ENCODE data around the gene FHIP1B.
"Not testable (repeated sequence)": the region's sequence is repeated elsewhere in the genome, so short reads cannot be mapped to it uniquely, and the experiment has no call there.

Gene FHIP1B

DNA sequence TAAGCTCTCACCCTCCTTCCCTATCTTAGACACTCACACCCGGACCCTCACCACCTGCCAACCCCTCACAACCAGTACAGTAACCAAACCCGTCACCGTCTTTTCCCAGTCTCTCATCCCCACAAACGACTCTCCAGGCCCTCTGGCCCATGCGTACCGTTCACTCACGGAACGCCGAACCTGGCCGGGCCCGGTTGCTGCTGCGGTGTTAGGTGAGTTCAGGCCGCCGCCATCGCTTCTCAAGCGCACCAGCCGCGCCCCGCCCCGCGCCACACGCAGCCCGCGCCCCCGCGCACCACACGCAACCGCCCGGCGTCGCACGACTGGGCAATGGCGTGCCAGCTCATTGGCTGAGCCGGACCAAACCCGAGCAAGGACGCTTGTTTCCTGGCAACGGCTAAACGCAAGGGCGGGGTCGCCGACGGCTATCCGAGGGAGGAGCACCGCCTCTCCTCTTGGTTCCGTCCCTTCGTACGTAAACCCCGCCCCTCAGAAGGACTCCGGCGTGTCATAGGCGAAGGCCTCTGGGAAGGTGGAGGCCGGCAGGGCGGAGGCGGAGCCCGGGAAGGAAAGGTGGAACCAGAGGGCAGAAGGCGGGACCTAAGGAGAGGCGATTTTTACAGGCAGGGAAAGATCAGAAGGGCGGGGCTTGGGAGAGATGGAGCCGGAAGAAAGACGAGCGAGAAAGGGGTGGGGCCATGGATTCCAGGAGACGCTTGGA, at the start of gene FHIP1B:
TSS of gene FHIP1B (minus strand) at position 250 of the 721 bp plus-strand sequence. CDS start 10,120 bp downstream, outside the sequence.
- DNase-seq (ENCODE audit: low spot score): peak; percentile 99

DNA sequence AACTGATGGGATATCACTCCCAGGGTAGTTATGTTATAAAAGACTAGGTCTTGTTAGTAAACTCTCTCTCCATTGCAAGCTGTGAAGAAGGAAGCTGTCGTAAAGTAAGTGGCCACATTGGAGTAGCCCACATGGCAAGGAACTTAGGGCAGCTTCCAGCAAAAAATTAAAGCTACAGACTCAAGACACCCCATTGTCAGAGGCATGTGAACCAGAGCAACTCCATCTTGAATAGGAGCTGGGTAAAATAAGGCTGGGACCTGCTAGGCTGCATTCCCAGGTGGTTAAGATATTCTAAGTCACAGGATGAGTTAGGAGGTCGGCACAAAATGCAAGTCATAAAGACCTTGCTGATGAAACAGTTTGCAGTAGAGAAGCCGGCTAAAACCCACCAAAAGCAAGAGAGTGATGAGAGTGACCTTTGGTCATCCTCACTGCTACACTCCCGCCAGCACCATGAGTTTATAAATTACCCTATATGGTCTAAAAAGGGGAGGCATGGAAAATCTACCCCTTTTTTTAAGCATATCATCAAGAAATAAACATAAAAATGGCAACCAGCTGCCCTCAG, 49.1 kb upstream of the FHIP1B start:
- no peak for DNase-seq (ENCODE audit: low spot score)

DNA sequence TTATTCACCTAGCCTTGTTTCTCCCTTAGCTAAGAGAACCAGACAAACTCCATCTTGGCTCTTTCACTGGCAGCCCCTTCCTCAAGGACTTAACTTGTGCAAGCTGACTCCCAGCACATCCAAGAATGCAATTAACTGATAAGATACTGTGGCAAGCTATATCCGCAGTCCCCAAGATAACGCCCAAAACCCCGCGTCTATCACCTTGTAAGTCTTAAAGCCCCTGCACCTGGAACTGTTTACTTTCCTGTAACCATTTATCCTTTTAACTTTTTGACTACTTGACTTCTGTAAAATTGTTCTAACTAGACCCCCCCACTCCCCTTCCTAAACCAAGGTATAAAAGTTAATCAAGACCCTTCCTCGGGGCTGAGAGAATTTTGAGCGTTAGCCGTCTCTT, 46.4 kb upstream of the FHIP1B start:
- not testable (repeated sequence) for DNase-seq (ENCODE audit: low spot score)

DNA sequence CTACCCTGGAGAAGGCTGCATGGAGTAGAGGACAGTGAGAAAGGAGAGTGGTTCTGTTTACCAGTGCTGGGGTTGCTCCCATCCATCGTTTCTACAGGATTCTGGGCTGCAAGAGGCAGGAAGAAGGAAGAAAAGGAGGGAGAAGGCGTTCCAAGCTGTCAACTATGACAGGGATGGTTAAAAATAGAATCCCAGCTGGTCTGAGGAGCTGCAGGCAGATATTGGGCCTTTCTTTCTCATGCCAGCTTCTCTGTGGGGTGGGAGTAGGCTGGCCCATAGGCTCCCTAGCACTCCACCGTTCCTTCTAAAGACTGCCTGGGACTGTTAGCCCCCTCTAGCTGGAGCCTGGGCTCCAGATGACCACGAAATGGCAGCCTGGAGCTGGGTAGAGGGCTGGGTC, 38.8 kb upstream of the FHIP1B start:
- DNase-seq (ENCODE audit: low spot score): no peak

DNA sequence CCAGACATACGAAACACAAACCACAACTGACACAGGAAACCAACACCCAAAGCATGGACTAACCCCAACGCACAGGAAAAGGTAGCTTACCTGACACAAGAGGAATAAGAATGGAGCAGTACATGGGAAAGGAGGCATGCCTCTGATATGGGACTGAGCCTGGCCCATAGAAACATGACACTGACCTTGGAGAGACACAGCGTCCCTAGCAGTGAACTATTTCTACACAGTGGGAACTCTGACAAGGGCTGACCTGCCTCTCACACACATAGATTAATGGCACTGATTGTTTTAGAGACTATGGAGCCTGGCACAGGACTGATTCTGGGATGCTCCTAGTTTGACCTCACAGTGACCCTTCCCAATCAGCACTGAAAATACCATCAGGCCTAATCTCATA, 37.2 kb upstream of the FHIP1B start:
- DNase-seq (ENCODE audit: low spot score): no peak

DNA sequence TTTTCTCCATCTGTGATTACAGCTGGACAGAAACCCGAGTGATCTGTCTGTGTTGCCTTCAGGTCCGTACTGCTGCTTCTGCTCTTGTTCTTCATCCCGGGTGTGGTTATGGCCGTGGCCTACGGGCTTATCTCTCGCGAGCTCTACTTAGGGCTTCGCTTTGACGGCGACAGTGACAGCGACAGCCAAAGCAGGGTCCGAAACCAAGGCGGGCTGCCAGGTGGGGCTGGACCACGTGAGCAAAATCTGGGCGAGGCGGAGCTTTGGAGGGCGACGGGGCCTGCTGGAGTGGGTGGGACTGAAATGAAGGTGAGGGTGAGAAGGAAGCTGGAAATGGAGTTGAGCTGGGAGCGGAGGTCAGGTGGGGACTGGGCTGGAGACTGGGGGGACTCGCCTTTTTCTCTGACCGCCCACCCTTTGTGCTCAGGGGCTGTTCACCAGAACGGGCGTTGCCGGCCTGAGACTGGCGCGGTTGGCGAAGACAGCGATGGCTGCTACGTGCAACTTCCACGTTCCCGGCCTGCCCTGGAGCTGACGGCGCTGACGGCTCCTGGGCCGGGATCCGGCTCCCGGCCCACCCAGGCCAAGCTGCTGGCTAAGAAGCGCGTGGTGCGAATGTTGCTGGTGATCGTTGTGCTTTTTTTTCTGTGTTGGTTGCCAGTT, 36.3 kb upstream of the FHIP1B start:
- no peak for DNase-seq (ENCODE audit: low spot score)

DNA sequence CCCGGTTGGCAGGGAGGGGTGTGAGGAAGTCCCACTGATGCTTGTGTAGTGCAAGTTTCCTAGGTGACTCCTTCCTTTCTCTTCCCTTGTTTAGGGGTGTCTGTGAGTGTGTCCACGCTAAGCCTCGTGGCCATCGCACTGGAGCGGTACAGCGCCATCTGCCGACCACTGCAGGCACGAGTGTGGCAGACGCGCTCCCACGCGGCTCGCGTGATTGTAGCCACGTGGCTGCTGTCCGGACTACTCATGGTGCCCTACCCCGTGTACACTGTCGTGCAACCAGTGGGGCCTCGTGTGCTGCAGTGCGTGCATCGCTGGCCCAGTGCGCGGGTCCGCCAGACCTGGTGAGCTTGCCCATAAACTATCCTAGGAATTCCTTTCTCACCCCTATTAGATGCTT, 35.6 kb upstream of the FHIP1B start:
- DNase-seq (ENCODE audit: low spot score): no peak

DNA sequence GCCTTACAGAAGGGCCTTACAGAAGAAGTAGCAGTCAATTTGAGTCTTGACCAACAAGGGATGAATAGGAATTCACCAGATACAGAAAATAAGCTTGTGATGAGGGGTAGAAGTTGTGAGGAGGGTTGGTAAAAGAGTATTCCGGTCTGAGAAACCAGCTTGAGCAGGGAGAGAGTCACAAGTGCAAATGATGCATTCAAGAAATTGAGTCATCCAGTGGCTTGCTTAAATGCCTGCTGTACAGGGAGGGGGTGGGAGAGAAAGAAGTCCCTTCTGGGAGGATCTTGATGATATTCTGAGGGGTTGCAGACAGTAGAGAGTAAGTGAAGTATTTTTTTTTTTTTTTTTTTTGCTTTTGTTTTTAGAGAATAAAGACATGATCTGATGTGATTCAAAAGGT, 34.4 kb upstream of the FHIP1B start:
- DNase-seq (ENCODE audit: low spot score): peak; percentile 22

DNA sequence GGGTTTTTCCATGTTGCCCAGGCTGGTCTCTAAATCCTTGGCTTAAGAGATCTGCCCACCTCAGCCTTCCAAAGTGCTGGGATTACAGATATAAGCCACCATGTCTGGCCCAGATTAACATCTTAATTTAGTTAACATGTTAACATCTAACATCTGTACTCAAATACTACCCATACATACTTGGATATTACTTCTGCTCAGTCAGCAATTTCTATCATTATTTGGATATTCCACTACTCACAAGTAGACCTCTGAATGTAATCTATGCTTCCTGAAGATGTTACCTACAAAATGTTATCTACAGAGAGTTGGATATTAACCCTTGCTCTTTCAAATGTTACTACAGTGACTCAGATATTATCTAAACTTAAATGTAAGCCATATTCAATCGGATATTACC, 29.2 kb upstream of the FHIP1B start:
- no peak for DNase-seq (ENCODE audit: low spot score)

DNA sequence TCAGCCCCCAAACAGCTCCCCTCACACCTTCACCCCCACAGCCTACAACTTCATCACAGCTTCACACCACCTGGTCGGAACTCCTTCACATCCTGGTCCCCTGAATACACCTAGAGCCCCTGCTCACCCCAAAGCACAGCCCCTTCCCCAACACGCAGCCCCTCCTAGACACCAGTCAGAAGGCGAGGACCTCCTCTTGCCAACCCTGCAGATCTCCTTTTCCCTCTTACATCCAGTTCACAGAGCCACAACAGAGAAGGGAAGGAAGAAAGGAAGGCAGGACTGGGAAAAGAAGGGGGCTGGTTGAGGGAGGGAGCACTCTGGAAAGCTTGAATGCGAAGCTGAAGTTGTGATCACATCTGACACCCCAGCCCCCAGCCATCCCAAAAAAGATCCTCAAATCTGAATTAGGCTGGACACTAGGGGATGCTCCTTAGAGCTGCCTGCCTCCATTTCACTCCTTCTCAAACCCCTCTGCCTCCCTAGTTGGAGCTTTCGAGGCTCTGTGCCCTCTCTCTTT, 25.8 kb upstream of the FHIP1B start:
- DNase-seq (ENCODE audit: low spot score): no peak

DNA sequence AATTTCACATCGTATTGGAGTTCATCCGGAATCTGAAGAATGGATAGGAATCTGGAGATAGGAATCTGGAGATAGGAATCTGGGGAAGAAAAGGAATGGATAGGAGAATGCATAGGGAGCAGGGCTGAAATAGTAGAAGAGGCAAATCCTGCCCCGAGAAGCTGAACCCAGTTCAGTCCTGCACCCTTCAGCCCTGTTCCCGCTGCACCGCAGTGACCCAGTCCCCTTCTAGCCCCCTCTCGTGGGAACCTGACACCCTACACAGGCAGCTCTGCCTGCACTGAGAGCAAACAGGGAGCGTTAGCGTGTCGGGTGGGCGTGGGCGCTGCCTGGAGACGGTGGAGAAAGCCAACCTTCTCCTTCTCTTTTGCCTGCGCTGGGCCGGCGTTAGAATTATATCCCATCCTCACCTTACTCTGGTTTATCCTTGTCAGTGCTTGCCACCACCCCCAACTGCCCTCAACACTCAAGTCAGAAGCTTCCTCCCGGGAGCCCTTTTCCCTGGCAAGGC, 24.2 kb upstream of the FHIP1B start:
- DNase-seq (ENCODE audit: low spot score): no peak

DNA sequence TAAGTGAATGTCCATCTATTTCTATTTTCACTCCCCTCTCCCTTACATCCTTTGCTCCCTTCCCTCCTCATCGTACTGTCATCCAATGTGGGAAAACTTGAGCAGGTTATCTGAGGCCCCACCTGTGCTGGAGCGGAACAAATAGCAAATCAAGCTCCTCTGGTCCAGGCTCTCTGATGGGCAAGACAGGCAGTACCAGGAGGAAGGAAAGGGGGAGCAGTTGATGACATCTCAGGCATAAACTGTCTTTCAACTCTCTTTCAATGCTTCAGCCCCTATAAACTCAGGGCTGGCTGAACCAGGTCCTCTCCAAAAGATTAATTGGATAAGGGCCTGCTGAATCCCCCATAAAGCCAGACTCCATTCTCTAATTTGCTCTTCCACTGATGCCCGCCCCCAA, 23.7 kb upstream of the FHIP1B start:
- DNase-seq (ENCODE audit: low spot score): no peak

DNA sequence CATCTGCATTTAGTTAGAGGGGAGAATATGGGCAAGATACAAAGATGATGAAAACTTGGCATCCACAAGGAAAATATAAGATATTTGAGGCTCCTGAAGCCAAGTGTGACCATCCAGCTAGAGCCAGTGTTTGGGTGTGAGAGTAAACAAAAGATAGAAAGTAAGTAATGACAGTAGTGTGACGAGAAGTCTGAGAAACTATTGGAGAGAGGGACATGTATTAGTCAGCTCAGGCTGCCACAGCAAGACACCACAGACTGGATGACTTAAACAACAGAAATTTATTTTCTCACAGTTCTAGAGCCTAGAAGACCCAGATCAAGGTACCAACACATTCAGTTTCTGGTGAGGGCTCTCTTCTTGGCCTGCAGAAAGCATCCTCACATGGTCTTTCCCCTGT, 18.8 kb upstream of the FHIP1B start:
- no peak for DNase-seq (ENCODE audit: low spot score)

DNA sequence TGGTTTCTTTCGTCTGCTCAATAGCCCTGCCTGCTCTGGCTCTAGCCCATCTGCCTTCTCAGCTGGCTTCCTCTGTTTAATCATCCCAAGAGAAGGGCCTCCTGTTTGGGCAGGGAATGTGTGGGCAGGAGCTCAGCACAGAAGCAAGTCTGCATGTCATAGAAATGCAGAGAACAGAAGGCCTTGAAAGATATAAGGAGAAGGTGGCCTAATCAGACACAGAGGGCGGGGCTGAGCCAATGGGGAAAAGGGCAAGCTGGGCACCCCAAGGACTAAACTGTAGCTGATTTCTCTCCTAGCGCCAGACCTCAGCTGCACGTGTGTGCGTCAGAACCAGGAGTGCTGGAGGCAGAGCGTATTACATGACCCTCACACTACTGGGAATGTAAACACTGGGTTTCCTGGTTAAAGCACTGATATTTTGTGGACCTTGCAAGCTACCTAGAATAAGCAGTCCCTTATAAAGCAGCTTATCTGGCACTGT, 17.6 kb upstream of the FHIP1B start:
- no peak for DNase-seq (ENCODE audit: low spot score)

DNA sequence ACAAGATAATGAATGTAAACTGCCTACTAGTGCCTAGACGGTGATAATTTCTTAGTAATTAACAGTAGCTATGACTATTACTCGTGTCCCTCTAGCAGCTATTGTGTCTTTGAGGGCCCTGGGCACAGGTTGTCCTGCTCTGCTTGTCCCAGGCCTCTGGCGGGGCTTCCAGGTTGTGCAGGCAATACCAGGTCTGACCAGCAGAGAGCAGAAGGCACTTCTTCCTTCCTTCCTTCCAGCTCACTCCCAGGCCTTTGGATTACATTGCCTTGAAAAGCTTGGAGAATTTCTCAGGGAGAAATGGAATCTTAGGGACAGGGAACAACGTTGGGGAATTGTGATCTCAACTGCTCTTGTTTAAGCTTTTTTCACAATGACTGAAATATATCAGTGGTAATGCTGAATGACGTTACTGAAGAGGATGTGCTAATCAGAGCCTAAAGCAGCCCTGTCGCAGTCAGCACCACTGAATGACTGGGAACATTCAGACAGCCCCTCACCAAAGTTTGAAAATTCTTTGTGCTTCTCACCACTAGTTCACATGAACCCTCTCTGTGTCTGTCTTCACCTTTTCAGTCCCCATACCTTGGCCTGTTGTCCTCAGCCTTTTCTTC, 16.8 kb upstream of the FHIP1B start:
- DNase-seq (ENCODE audit: low spot score): peak; percentile 68

DNA sequence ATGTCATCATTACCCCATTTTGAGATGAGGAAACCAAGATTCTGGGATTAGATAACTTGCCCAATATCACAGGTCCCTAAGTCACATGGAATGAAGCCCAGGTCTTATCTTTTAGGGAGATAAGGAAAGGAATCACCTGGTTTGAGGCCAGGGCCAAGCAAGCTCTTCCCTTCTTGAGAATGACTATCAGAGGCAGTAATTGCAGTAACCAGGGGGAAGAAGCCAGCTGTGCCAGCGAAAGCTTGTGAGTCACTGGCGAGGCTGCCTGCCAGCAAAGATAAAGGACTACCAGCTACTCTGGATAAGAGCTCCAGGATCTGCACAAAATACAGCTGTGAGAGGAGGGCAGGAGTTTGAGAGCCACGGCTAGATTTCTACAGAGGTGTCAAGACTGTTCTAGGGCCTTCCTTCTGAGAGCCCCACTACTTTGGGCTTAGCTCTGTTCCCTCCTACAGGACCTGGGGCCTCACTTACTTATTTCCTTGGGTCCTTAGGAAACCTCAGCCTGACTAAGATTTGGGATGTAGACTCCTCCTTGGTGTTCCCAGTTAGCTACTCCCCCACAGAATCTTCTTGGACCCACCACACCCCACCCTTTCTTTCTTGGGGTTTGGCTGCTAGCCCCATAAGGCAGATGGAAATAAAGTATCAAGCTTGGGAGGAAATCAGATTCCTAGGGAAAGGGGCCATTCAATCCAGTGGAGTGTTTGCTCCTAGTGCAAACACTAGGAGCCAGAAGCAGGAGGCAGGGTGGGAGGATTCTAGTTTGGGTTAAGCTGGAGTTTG, 15.5 kb upstream of the FHIP1B start:
- DNase-seq (ENCODE audit: low spot score): peak; percentile 74

DNA sequence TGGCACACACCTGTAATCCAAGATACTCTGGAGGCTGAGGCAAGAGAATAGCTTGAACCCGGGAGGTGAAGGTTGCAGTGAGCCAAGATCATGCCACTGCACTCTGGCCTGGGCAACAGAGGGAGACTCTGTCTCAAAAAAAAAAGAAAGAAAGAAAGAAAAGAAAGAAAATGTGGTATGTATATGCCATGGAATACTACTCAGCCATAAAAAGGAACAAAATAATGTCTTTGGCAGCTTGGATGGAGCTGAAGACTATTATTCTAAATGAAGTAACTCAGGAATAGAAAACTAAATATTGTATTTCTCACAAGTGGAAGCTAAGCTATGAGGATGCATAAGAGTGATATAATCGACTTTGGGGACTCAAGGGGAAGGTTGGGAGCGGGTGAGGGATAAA, 14.5 kb upstream of the FHIP1B start:
- not testable (repeated sequence) for DNase-seq (ENCODE audit: low spot score)

DNA sequence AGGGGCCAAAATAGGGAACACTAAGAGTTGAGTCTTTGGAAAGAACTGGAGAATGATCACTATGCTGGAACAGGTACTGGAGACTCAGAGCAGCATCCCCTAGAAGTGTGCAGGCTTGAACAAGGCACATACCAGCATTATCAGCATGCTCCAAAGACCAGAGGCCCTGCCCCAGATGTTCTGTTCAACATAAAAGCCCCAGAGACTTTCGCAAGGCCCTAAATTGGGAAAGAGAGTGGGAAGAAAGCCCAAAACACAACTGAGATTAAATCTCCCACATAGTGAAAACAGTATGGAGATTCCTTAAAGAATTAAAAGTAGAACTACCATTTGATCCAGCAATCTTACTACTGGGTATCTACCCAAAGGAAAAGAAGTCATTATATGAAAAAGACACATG, 13.8 kb upstream of the FHIP1B start:
- DNase-seq (ENCODE audit: low spot score): no peak

DNA sequence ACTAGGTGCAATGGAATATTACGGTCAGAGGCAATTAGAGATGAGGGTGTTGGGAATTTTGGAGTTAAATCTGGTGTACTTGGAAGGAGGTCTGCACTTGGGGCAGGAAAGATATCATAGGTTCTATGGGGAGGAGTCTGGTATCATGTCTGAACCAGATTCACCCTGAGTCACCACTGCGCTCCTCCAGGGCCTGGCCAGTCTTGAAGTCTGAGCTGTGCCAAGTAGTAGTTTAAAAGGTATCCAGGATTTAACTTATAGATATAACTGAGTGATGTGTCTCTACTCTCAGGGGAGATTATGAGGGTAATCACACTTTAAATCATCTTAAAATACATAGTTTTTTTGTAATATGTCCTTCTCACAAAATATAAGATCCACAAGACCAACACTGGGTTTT, 11.1 kb upstream of the FHIP1B start:
- no peak for DNase-seq (ENCODE audit: low spot score)

DNA sequence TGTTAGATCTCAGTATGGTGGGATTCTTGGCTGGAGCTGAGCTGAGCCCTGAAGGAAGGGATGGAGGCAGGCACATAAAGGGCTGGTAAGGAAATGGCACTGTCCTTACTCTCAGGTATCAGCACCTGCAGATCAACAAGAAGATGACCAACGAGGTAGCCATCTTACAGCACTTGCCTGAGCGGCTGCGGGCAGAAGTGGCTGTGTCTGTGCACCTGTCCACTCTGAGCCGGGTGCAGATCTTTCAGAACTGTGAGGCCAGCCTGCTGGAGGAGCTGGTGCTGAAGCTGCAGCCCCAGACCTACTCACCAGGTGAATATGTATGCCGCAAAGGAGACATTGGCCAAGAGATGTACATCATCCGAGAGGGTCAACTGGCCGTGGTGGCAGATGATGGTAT, 6.9 kb upstream of the FHIP1B start:
- DNase-seq (ENCODE audit: low spot score): no peak

DNA sequence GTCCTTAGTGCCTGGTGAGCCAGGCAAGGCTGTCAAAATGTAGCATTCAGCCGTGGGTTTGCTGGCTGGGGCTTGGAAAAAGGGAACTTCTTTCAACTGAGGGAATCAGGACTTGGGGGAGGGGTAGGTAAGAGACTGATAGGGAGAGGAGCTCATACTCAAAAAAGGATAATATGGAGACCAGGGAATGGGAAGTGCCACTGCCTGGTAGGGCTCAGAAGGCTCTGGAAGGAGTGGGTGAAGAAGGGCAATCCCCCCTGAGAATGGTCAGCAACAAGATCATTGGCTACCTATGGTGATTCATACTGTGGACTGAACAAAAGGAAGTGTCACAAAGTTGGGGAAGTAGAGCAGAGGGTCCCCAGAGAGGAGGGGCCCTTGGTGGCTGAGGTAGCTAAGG, 6.3 kb upstream of the FHIP1B start:
- DNase-seq (ENCODE audit: low spot score): no peak

DNA sequence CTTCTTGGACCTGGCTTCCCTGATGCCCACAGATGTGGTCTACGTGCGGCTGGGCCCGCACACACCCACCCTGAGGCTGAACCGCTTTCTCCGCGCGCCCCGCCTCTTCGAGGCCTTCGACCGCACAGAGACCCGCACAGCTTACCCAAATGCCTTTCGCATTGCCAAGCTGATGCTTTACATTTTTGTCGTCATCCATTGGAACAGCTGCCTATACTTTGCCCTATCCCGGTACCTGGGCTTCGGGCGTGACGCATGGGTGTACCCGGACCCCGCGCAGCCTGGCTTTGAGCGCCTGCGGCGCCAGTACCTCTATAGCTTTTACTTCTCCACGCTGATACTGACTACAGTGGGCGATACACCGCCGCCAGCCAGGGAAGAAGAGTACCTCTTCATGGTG, 5.7 kb upstream of the FHIP1B start:
- no peak for DNase-seq (ENCODE audit: low spot score)
